Kidney (tissue), 14 donors: ENCODE data around the gene RBM10. TPM values are rescaled to one million over a fixed set of nuclear protein-coding genes. Genes with fewer than 3 reads are reported as not detected.
"Not testable (repeated sequence)": the region's sequence is repeated elsewhere in the genome, so short reads cannot be mapped to it uniquely, and the experiment has no call there.

Experiments
- DNase-seq, 5 donors: peaks; one replicate each; pipeline ENCODE4 v3.0.0-alpha.2; 2013 to 2020
- FAIRE-seq: peaks from 2 replicates; lab custom pipeline; 2012; peaks lifted over from hg19 to GRCh38; lab: Jason Lieb, UNC
- H3K27ac ChIP-seq, 2 donors: one replicate each; pipeline ENCODE4 v1.7.0; 2013; ENCODE audit warnings: low read depth in 2 of 2, low read length in 2 of 2, inconsistent platforms in 1 of 2
- H3K27me3 ChIP-seq: one replicate; pipeline ENCODE4 v1.7.1; 2013; ENCODE audit warnings: low read length, inconsistent platforms; ENCODE audit not compliant: control insufficient read depth, insufficient read depth
- H3K36me3 ChIP-seq, 3 donors: one replicate each; pipeline versions ENCODE4 v1.7.0 to v1.7.1; 2013; ENCODE audit warnings: low read length in 3 of 3, control low read depth in 1 of 3, inconsistent platforms in 1 of 3; ENCODE audit not compliant: insufficient read depth in 3 of 3, control insufficient read depth in 2 of 3
- H3K4me1 ChIP-seq, 3 donors: one replicate each; pipeline versions ENCODE4 v1.7.0 to v1.7.1; 2013; ENCODE audit warnings: low read length in 3 of 3, inconsistent platforms in 1 of 3, low read depth in 1 of 3; ENCODE audit not compliant: control insufficient read depth in 2 of 3, insufficient read depth in 2 of 3
- H3K4me3 ChIP-seq, 3 donors: one replicate each; pipeline versions ENCODE4 v1.7.0 to v1.8.1; 2013; ENCODE audit warnings: low read length in 3 of 3, control low read depth in 1 of 3, inconsistent platforms in 1 of 3
- H3K9ac ChIP-seq, 3 donors: one replicate each; pipeline versions ENCODE4 v1.7.0 to v1.7.1; 2013; ENCODE audit warnings: low read length in 3 of 3, control low read depth in 1 of 3, inconsistent platforms in 1 of 3
- H3K9me3 ChIP-seq, 3 donors: one replicate each; pipeline versions ENCODE4 v1.7.0 to v1.7.1; 2013; ENCODE audit warnings: low read length in 3 of 3, control low read depth in 1 of 3, inconsistent platforms in 1 of 3; ENCODE audit not compliant: control insufficient read depth in 2 of 3, insufficient read depth in 1 of 3
- CTCF ChIP-seq: IDR thresholded peaks from 3 replicates; pipeline ENCODE4 v1.5.1; 2012; ENCODE audit warnings: mild to moderate bottlenecking, moderate library complexity, borderline replicate concordance; ENCODE audit not compliant: insufficient read depth; ENCODE audit errors: extremely low read depth
- intact Hi-C: fragments of 100-400 bp; cut with DNase I; formaldehyde crosslinking; loops from one replicate; pipeline ENCODE4 v1.11.1; 2022
- polyA plus RNA-seq: library from polyadenylated mRNA; stranded (reverse); fragments of 350-450 nt; fragmentation: Illumina TruSeq; extraction: RNeasy Lipid Tissue Mini Kit (QIAGEN cat#74804); gene quantifications from one replicate; pipeline ENCODE4 v1.2.3, GENCODE V29; 2014; ENCODE audit warnings: low read depth, low replicate concordance; ENCODE audit not compliant: insufficient read depth
- total RNA-seq: library from RNA; stranded (reverse); fragmentation: NEBNext Ultra II Directional; extraction: Animal tissue kit (Norgen Biotek cat#: 25700); gene quantifications from one replicate; pipeline ENCODE4 v1.2.1, GENCODE V29; 2021
- donor health status: control.
- donor health status: control.
- donor health status: control.
- donor health status: control.
- donor health status: control.
- donor health status: DM: yes; HTN: yes; CAD: no.
- donor health status: Normal renal cell carcinoma (clear cell type).

The RBM10 gene
- total and polyA plus RNA-seq, 2 donors from 2014 or later, result 27.5 to 31.7 TPM

GRCh38 chrX:47124466-47124865 lies 20.6 kb upstream of the RBM10 start:
- H3K9ac ChIP-seq, intact Hi-C loops, H3K4me3 ChIP-seq, H3K9me3 ChIP-seq, H3K27me3 ChIP-seq, FAIRE-seq, H3K36me3 ChIP-seq, H3K27ac ChIP-seq, H3K4me1 ChIP-seq, DNase-seq: not testable (repeated sequence)

- peak overlapping the region; percentile 84 to 92 (median 88) for H3K4me3 ChIP-seq
- peak; percentile 98 for FAIRE-seq
- H3K9me3 ChIP-seq, result no peaks in the 10 kb centered on the region
- no peaks in the 10 kb centered on the region for H3K4me1 ChIP-seq
- no peak for TF ChIP-seq CTCF
- peak; percentile 92 to 97 (median 95) for DNase-seq
- peak overlapping the region; percentile 71 to 80 for H3K27ac ChIP-seq
- intact Hi-C loops, result no loop called here
- no peaks in the 10 kb centered on the region for H3K36me3 ChIP-seq
- H3K27me3 ChIP-seq, result no peaks in the 10 kb centered on the region
- H3K9ac ChIP-seq, result peak overlapping the region; percentile 48 to 72 (median 71)
Measured at GRCh38 chrX:47129157-47129898, 15.7 kb upstream of the RBM10 start.

GRCh38 chrX:47129899-47130358 lies 15.1 kb upstream of the RBM10 start:
- H3K4me3 ChIP-seq, result peak overlapping the region; percentile 84 to 92 (median 88)
- H3K36me3 ChIP-seq, result no peaks in the 10 kb centered on the region
- DNase-seq (peak in 1 of 5 donors; percentile 19), FAIRE-seq (peak; percentile 37)
- intact Hi-C loops, result no loop called here
- H3K9ac ChIP-seq, result peak overlapping the region in 2 of 3 donors; percentile 17 to 72
- H3K27ac ChIP-seq, result peak overlapping the region in 1 of 2 donors; percentile 28
- no peak for TF ChIP-seq CTCF
- H3K9me3 ChIP-seq, result no peaks in the 10 kb centered on the region
- no peaks in the 10 kb centered on the region for H3K27me3 ChIP-seq
- H3K4me1 ChIP-seq, result no peaks in the 10 kb centered on the region

GRCh38 chrX:47133493-47133892 lies 11.5 kb upstream of the RBM10 start:
- FAIRE-seq, result no peak
- H3K27me3 ChIP-seq, result no peaks in the 10 kb centered on the region
- DNase-seq, result peak in 1 of 5 donors; percentile 4
- TF ChIP-seq CTCF, result no peak
- no peaks in the 10 kb centered on the region for H3K36me3 ChIP-seq
- no peak overlapping the region for H3K9ac ChIP-seq
- no peaks in the 10 kb centered on the region for H3K9me3 ChIP-seq
- intact Hi-C loops, result no loop called here
- H3K4me3 ChIP-seq, result no peak overlapping the region
- no peaks in the 10 kb centered on the region for H3K4me1 ChIP-seq
- no peak overlapping the region for H3K27ac ChIP-seq

GRCh38 chrX:47135650-47136049 lies 9.4 kb upstream of the RBM10 start:
- H3K9me3 ChIP-seq, H3K9ac ChIP-seq, H3K36me3 ChIP-seq, H3K27me3 ChIP-seq, H3K4me1 ChIP-seq, H3K4me3 ChIP-seq, FAIRE-seq, intact Hi-C loops, H3K27ac ChIP-seq: not testable (repeated sequence)
- DNase-seq, result peak in 1 of 5 donors; percentile 4
